Measurements from ENCODE around the gene ITLN1. TPM values are rescaled to one million over a fixed set of nuclear protein-coding genes. Genes with fewer than 3 reads are reported as not detected.
"Not testable (repeated sequence)": the region's sequence is repeated elsewhere in the genome, so short reads cannot be mapped to it uniquely, and the experiment has no call there.

The ITLN1 gene
- polyA plus RNA-seq (2012; ENCODE audit: insufficient read depth, insufficient read length) = not detected

- DNase-seq (ENCODE audit: low read depth, low spot score) = no peak
- H3K4me3 ChIP-seq (ENCODE audit: low read length) = no peak within 1 kb of the TSS
Measured at GRCh38 chr1:160885042-160885441, at the start of gene ITLN1. TSS of gene ITLN1 (minus strand) at chr1:160885180. CDS start at chr1:160884877, 303 bp downstream.

GRCh38 chr1:160933305-160933704, 48.3 kb upstream of the ITLN1 start:
- H3K4me3 ChIP-seq (ENCODE audit: low read length); DNase-seq (ENCODE audit: low read depth, low spot score): not testable (repeated sequence)

- DNase-seq (ENCODE audit: low read depth, low spot score) = no peak
- no peak overlapping the region for H3K4me3 ChIP-seq (ENCODE audit: low read length)
Measured at GRCh38 chr1:160925652-160926244, 40.8 kb upstream of the ITLN1 start.

GRCh38 chr1:160924791-160925651, 40.0 kb upstream of the ITLN1 start:
- DNase-seq (ENCODE audit: low read depth, low spot score) = no peak
- no peak overlapping the region for H3K4me3 ChIP-seq (ENCODE audit: low read length)

- no peak overlapping the region for H3K4me3 ChIP-seq (ENCODE audit: low read length)
- DNase-seq (ENCODE audit: low read depth, low spot score) = no peak
Measured at GRCh38 chr1:160916666-160917065, 31.7 kb upstream of the ITLN1 start.

- not testable (repeated sequence) for DNase-seq (ENCODE audit: low read depth, low spot score); H3K4me3 ChIP-seq (ENCODE audit: low read length)
Measured at GRCh38 chr1:160913229-160913628, 28.2 kb upstream of the ITLN1 start.

- H3K4me3 ChIP-seq (ENCODE audit: low read length) = no peak overlapping the region
- DNase-seq (ENCODE audit: low read depth, low spot score) = no peak
Measured at GRCh38 chr1:160911925-160912324, 26.9 kb upstream of the ITLN1 start.

- DNase-seq (ENCODE audit: low read depth, low spot score) = no peak
- no peak overlapping the region for H3K4me3 ChIP-seq (ENCODE audit: low read length)
Measured at GRCh38 chr1:160911441-160911840, 26.5 kb upstream of the ITLN1 start.

GRCh38 chr1:160910170-160910750, 25.3 kb upstream of the ITLN1 start:
- DNase-seq (ENCODE audit: low read depth, low spot score) = no peak
- no peak overlapping the region for H3K4me3 ChIP-seq (ENCODE audit: low read length)

GRCh38 chr1:160907976-160908375, 23.0 kb upstream of the ITLN1 start:
- DNase-seq (ENCODE audit: low read depth, low spot score) = no peak
- no peak overlapping the region for H3K4me3 ChIP-seq (ENCODE audit: low read length)

GRCh38 chr1:160905617-160905989, 20.6 kb upstream of the ITLN1 start:
- no peak for DNase-seq (ENCODE audit: low read depth, low spot score)
- no peak overlapping the region for H3K4me3 ChIP-seq (ENCODE audit: low read length)

- no peak overlapping the region for H3K4me3 ChIP-seq (ENCODE audit: low read length)
- DNase-seq (ENCODE audit: low read depth, low spot score) = no peak
Measured at GRCh38 chr1:160904783-160905616, 20.0 kb upstream of the ITLN1 start.

GRCh38 chr1:160902251-160902650, 17.3 kb upstream of the ITLN1 start:
- DNase-seq (ENCODE audit: low read depth, low spot score); H3K4me3 ChIP-seq (ENCODE audit: low read length): not testable (repeated sequence)

GRCh38 chr1:160901768-160902167, 16.8 kb upstream of the ITLN1 start:
- H3K4me3 ChIP-seq (ENCODE audit: low read length) = no peak overlapping the region
- no peak for DNase-seq (ENCODE audit: low read depth, low spot score)

- not testable (repeated sequence) for DNase-seq (ENCODE audit: low read depth, low spot score); H3K4me3 ChIP-seq (ENCODE audit: low read length)
Measured at GRCh38 chr1:160900683-160901082, 15.7 kb upstream of the ITLN1 start.

- not testable (repeated sequence) for DNase-seq (ENCODE audit: low read depth, low spot score); H3K4me3 ChIP-seq (ENCODE audit: low read length)
Measured at GRCh38 chr1:160894368-160895135, 9.6 kb upstream of the ITLN1 start.

GRCh38 chr1:160891474-160891873, 6.5 kb upstream of the ITLN1 start:
- H3K4me3 ChIP-seq (ENCODE audit: low read length) = no peak overlapping the region
- DNase-seq (ENCODE audit: low read depth, low spot score) = no peak

- DNase-seq (ENCODE audit: low read depth, low spot score) = no peak
- H3K4me3 ChIP-seq (ENCODE audit: low read length) = no peak overlapping the region
Measured at GRCh38 chr1:160888926-160889325, 3.9 kb upstream of the ITLN1 start.

GRCh38 chr1:160887071-160887470, 2.1 kb upstream of the ITLN1 start:
- no peak overlapping the region for H3K4me3 ChIP-seq (ENCODE audit: low read length)
- DNase-seq (ENCODE audit: low read depth, low spot score) = no peak

Measured in Jurkat, Clone E6-1 (cell line).